Activated T-cell treated with anti-CD3 and anti-CD28 coated beads, Interleukin-2, amount 50 U/mL, for 24 hours (primary cell): ENCODE results near the gene MPP7.

Experiments
- DNase-seq: peaks from one replicate; pipeline ENCODE4 v3.0.0-alpha.2; 2020
- H3K27ac Mint-ChIP-seq: 2 replicates; pipeline ENCODE4 v1.8.0; 2020; ENCODE audit warnings: mild to moderate bottlenecking, mixed read lengths
- H3K27me3 Mint-ChIP-seq: 2 replicates; pipeline ENCODE4 v1.8.0; 2020; ENCODE audit warnings: mixed read lengths
- H3K36me3 Mint-ChIP-seq: 2 replicates; pipeline ENCODE4 v1.8.0; 2020; ENCODE audit warnings: low read depth, mixed read lengths
- H3K4me1 Mint-ChIP-seq: 2 replicates; pipeline ENCODE4 v1.8.0; 2020; ENCODE audit warnings: low read depth, mixed read lengths
- H3K4me3 Mint-ChIP-seq: 2 replicates; pipeline ENCODE4 v1.8.0; 2020; ENCODE audit warnings: mild to moderate bottlenecking, moderate library complexity, mixed read lengths
- H3K9me3 Mint-ChIP-seq: 2 replicates; pipeline ENCODE4 v1.8.0; 2020; ENCODE audit warnings: mixed read lengths

Gene MPP7

GRCh38 chr10:28294169-28294532 is 8.7 kb downstream of the MPP7 start:
- H3K4me1 Mint-ChIP-seq = peaks cover 77% of the 10 kb centered on the region
- H3K27ac Mint-ChIP-seq = peak overlapping the region; percentile 80
- H3K4me3 Mint-ChIP-seq = peak overlapping the region; percentile 23
- H3K9me3 Mint-ChIP-seq = no peaks in the 10 kb centered on the region
- H3K27me3 Mint-ChIP-seq = no peaks in the 10 kb centered on the region
- no peak for DNase-seq
- peaks cover 2% of the 10 kb centered on the region for H3K36me3 Mint-ChIP-seq

- Mint-ChIP-seq H3K36me3 (peaks cover 2% of the 10 kb centered on the region), H3K4me3 (peak overlapping the region; percentile 23), H3K27me3 (no peaks in the 10 kb centered on the region), H3K9me3 (no peaks in the 10 kb centered on the region), H3K4me1 (peaks cover 71% of the 10 kb centered on the region), H3K27ac (peak overlapping the region; percentile 80)
- DNase-seq = no peak
Measured at GRCh38 chr10:28293236-28294168, 9.4 kb downstream of the MPP7 start.

- peak overlapping the region; percentile 79 for H3K27ac Mint-ChIP-seq
- H3K4me1 Mint-ChIP-seq = peaks cover 69% of the 10 kb centered on the region
- peaks cover 2% of the 10 kb centered on the region for H3K36me3 Mint-ChIP-seq
- no peaks in the 10 kb centered on the region for H3K27me3 Mint-ChIP-seq
- peak; percentile 38 for DNase-seq
- H3K4me3 Mint-ChIP-seq = peak overlapping the region; percentile 3
- H3K9me3 Mint-ChIP-seq = no peaks in the 10 kb centered on the region
Measured at GRCh38 chr10:28291881-28292297, 11.0 kb downstream of the MPP7 start.

- Mint-ChIP-seq H3K4me1 (peaks cover 55% of the 10 kb centered on the region), H3K9me3 (no peaks in the 10 kb centered on the region), H3K4me3 (no peak overlapping the region), H3K27ac (no peak overlapping the region), H3K27me3 (no peaks in the 10 kb centered on the region), H3K36me3 (no peaks in the 10 kb centered on the region)
- DNase-seq = no peak
Measured at GRCh38 chr10:28285816-28286215, 17.0 kb downstream of the MPP7 start.

- no peak for DNase-seq
- peaks cover 54% of the 10 kb centered on the region for H3K4me1 Mint-ChIP-seq
- H3K9me3 Mint-ChIP-seq = no peaks in the 10 kb centered on the region
- no peak overlapping the region for H3K4me3 Mint-ChIP-seq
- H3K36me3 Mint-ChIP-seq = no peaks in the 10 kb centered on the region
- no peaks in the 10 kb centered on the region for H3K27me3 Mint-ChIP-seq
- no peak overlapping the region for H3K27ac Mint-ChIP-seq
Measured at GRCh38 chr10:28284126-28284525, 18.7 kb downstream of the MPP7 start.

GRCh38 chr10:28283251-28283650 is 19.6 kb downstream of the MPP7 start:
- Mint-ChIP-seq H3K27me3 (no peaks in the 10 kb centered on the region), H3K4me3 (no peak overlapping the region), H3K9me3 (no peaks in the 10 kb centered on the region), H3K27ac (no peak overlapping the region), H3K36me3 (no peaks in the 10 kb centered on the region), H3K4me1 (peaks cover 54% of the 10 kb centered on the region)
- no peak for DNase-seq

GRCh38 chr10:28282336-28282735 is 20.5 kb downstream of the MPP7 start:
- H3K27me3 Mint-ChIP-seq = no peaks in the 10 kb centered on the region
- H3K36me3 Mint-ChIP-seq = no peaks in the 10 kb centered on the region
- H3K27ac Mint-ChIP-seq = no peak overlapping the region
- H3K4me1 Mint-ChIP-seq = peaks cover 51% of the 10 kb centered on the region
- H3K4me3 Mint-ChIP-seq = no peak overlapping the region
- DNase-seq = no peak
- no peaks in the 10 kb centered on the region for H3K9me3 Mint-ChIP-seq

GRCh38 chr10:28281726-28282315 is 21.0 kb downstream of the MPP7 start:
- H3K27ac Mint-ChIP-seq = no peak overlapping the region
- H3K36me3 Mint-ChIP-seq = no peaks in the 10 kb centered on the region
- H3K4me1 Mint-ChIP-seq = peaks cover 47% of the 10 kb centered on the region
- no peaks in the 10 kb centered on the region for H3K9me3 Mint-ChIP-seq
- H3K4me3 Mint-ChIP-seq = no peak overlapping the region
- no peak for DNase-seq
- no peaks in the 10 kb centered on the region for H3K27me3 Mint-ChIP-seq

- Mint-ChIP-seq H3K27ac (no peak overlapping the region), H3K9me3 (no peaks in the 10 kb centered on the region), H3K36me3 (no peaks in the 10 kb centered on the region), H3K4me3 (no peak overlapping the region), H3K4me1 (peaks cover 48% of the 10 kb centered on the region), H3K27me3 (no peaks in the 10 kb centered on the region)
- DNase-seq = no peak
Measured at GRCh38 chr10:28280652-28281051, 22.2 kb downstream of the MPP7 start.

GRCh38 chr10:28279878-28280277 is 23.0 kb downstream of the MPP7 start:
- Mint-ChIP-seq H3K4me3 (no peak overlapping the region), H3K36me3 (no peaks in the 10 kb centered on the region), H3K4me1 (peaks cover 47% of the 10 kb centered on the region), H3K27ac (no peak overlapping the region), H3K9me3 (no peaks in the 10 kb centered on the region), H3K27me3 (no peaks in the 10 kb centered on the region)
- no peak for DNase-seq

GRCh38 chr10:28278842-28279241 is 24.0 kb downstream of the MPP7 start:
- H3K4me1 Mint-ChIP-seq = peaks cover 41% of the 10 kb centered on the region
- no peak overlapping the region for H3K4me3 Mint-ChIP-seq
- DNase-seq = no peak
- no peaks in the 10 kb centered on the region for H3K9me3 Mint-ChIP-seq
- no peak overlapping the region for H3K27ac Mint-ChIP-seq
- no peaks in the 10 kb centered on the region for H3K36me3 Mint-ChIP-seq
- H3K27me3 Mint-ChIP-seq = no peaks in the 10 kb centered on the region

GRCh38 chr10:28276384-28276783 is 26.5 kb downstream of the MPP7 start:
- peaks cover 29% of the 10 kb centered on the region for H3K4me1 Mint-ChIP-seq
- H3K27me3 Mint-ChIP-seq = no peaks in the 10 kb centered on the region
- H3K9me3 Mint-ChIP-seq = no peaks in the 10 kb centered on the region
- H3K36me3 Mint-ChIP-seq = no peaks in the 10 kb centered on the region
- DNase-seq = no peak
- no peak overlapping the region for H3K4me3 Mint-ChIP-seq
- H3K27ac Mint-ChIP-seq = no peak overlapping the region

GRCh38 chr10:28274475-28274874 is 28.4 kb downstream of the MPP7 start:
- Mint-ChIP-seq H3K4me3 (no peak overlapping the region), H3K4me1 (peaks cover 23% of the 10 kb centered on the region), H3K9me3 (no peaks in the 10 kb centered on the region), H3K27ac (no peak overlapping the region), H3K27me3 (no peaks in the 10 kb centered on the region), H3K36me3 (no peaks in the 10 kb centered on the region)
- no peak for DNase-seq

GRCh38 chr10:28273343-28273742 is 29.5 kb downstream of the MPP7 start:
- no peak overlapping the region for H3K4me3 Mint-ChIP-seq

GRCh38 chr10:28269842-28270456 is 32.9 kb downstream of the MPP7 start:
- H3K27me3 Mint-ChIP-seq = no peaks in the 10 kb centered on the region
- H3K27ac Mint-ChIP-seq = no peak overlapping the region
- DNase-seq = no peak
- peaks cover 27% of the 10 kb centered on the region for H3K4me1 Mint-ChIP-seq
- H3K36me3 Mint-ChIP-seq = no peaks in the 10 kb centered on the region
- H3K4me3 Mint-ChIP-seq = no peak overlapping the region
- H3K9me3 Mint-ChIP-seq = no peaks in the 10 kb centered on the region

More at GRCh38 chr10:28273343-28273742, 29.5 kb downstream of the MPP7 start:
- no peaks in the 10 kb centered on the region for H3K27me3 Mint-ChIP-seq
- no peak overlapping the region for H3K27ac Mint-ChIP-seq
- H3K9me3 Mint-ChIP-seq = no peaks in the 10 kb centered on the region
- H3K4me1 Mint-ChIP-seq = peaks cover 26% of the 10 kb centered on the region
- DNase-seq = no peak
- H3K36me3 Mint-ChIP-seq = no peaks in the 10 kb centered on the region
